Smooth muscle cell of trachea (primary cell): Measurements from ENCODE around the gene SMIM13. TPM values are rescaled to one million over a fixed set of nuclear protein-coding genes. Genes with fewer than 3 reads are reported as not detected.

Source experiments
- total RNA-seq: library from RNA; depleted of rRNA; stranded (reverse); fragments of >200 nt; gene quantifications from 2 replicates; pipeline ENCODE4 v1.2.1, GENCODE V29; 2014

Gene SMIM13
- total RNA-seq = 3.8 and 8.9 TPM in 2 replicates

DNA sequence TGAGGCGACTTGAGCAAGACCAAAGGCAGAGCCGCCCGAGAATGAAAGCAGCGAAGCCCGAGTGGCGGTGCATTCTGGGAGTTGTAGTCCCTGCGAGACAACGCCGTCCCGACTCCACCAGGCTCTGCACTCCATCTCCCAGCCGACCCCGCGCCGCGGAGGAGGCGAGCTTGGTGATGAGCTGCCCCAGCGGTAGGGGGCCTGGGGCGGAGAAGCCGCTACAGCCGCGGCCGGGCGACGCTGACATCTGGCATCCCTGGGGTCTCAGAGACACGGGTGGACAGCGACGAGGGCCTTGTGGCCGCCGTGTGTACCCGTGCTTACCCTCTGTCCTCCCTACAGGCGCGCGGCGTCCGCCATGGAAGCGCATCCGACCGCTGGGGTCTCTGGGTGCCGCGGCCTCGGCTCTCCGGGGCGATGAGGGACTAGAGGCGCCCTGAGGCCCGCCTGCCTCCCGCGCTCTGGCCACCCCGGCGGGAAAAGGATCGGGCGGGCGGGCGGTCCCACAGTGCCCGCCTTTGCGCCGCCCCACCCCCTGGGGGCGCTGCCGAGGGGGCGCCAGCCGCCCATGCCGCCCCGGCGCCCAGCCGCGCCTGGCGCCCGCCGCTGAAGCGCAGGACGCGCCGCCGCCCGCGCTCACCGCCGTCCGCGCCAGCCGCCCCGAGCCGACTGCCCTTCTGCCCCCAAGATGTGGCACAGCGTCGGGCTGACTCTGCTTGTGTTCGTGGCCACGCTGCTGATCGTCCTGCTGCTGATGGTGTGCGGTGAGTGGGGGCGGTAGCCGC is at the start of gene SMIM13:
TSS of gene SMIM13 (plus strand) at position 209 of the 785 bp plus-strand sequence. CDS start at position 689, 480 bp downstream.

DNA sequence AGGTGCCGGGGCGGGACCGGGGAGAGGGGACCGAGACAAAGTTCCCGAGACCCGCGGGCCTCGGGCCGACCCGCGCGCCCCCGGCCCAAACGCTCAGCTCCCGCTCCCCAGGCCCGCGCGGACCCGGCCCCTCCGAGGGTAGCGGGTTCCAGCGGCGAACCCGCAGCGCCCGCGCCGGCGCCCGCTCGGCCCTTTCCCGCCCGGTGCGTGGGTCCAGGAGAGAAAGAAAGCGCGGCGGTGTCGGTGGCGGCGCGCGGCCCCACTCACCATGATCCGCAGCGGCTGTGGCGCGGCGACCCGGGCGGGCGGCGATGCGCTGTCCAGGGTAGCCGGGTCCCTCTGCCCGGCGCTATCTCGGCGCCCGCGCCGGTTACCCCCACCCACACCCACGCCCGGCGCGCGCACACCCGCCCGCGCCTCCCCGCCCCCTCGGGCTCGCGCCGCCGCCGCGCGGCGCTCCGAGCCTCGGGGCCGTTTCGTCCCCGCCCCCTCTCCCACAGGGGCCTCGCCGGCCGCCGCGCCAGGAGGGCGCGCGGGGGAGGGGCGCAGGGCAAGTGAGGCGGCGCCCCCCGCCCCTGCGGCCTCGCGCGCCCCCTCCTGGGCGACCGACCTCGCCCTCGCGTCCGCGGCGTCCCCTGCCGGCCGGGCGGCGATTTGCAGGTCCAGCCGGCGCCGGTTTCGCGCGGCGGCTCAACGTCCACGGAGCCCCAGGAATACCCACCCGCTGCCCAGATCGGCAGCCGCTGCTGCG is 49.5 kb upstream of the SMIM13 start, which contains the start of gene ELOVL2:
TSS of gene ELOVL2 (minus strand) at position 345 of the 751 bp plus-strand sequence. CDS start at position 270, 75 bp downstream.

DNA sequence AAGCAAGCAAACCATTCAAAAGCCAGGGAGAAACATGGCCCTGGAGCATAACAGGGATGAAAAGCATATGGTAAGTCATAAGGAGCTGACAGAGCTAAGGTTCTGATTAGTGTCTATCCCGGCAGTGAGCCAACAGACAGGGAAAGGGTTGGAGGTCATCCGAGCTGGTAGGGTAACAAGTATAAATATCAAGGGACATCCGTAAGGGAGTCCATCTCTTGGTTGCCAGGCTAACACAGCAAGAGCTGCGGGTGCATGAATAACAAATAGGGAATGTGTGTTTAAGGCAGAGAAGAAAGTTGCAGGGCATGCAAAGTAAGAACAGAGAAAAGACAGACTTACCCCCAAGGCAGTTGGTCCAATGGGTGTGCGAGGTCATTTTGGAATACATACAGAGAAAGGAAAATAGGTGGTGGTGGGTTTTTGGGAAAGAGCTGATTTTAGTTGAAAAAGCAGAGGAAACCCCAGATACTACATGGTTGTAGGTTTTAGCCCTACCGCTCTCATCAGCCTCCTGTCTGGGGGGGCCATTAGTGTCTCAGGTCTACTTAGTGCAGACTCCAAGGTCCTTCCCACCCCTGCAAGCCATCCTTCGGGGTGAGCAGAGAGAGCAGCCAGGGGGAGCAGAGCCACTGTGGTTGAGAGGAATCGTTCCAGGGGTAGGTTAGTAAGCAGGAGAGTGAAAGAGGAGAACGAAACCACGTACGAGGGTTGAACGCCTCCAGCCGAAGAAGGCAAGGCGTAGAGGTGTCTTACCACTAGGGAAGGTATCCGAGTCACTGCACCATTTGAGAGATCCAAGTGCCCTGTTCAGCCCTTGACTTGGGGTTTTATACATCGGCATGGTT is 17.5 kb downstream of the SMIM13 start, which contains the start of gene ERVFRD-1:
TSS of gene ERVFRD-1 (minus strand) at position 805 of the 848 bp plus-strand sequence. CDS start 6,415 bp downstream, outside the sequence.

Other genes with a start within 250 kb of the SMIM13 start
- not detected in 2 replicates for gene GCM2, start 211.8 kb upstream of the SMIM13 start, total RNA-seq
- gene SYCP2L, start 206.8 kb upstream of the SMIM13 start, total RNA-seq = not detected in 2 replicates
- under 0.01 TPM in 1 of 2 replicates, not detected in the other for gene ELOVL2, start 49.5 kb upstream of the SMIM13 start, total RNA-seq
- not detected in 2 replicates for gene ERVFRD-1, start 17.9 kb downstream of the SMIM13 start, total RNA-seq
- gene NEDD9, start 138.8 kb downstream of the SMIM13 start, total RNA-seq = 0.66 and 0.73 TPM in 2 replicates